GM19452 (cell line): Measurements from ENCODE around the gene YOD1.

Source experiments
- ATAC-seq: cut with Tn5 transposase; IDR thresholded peaks from one replicate; pipeline ENCODE4 v1.9.1; 2021; ENCODE audit not compliant: unreplicated experiment

YOD1 gene

DNA sequence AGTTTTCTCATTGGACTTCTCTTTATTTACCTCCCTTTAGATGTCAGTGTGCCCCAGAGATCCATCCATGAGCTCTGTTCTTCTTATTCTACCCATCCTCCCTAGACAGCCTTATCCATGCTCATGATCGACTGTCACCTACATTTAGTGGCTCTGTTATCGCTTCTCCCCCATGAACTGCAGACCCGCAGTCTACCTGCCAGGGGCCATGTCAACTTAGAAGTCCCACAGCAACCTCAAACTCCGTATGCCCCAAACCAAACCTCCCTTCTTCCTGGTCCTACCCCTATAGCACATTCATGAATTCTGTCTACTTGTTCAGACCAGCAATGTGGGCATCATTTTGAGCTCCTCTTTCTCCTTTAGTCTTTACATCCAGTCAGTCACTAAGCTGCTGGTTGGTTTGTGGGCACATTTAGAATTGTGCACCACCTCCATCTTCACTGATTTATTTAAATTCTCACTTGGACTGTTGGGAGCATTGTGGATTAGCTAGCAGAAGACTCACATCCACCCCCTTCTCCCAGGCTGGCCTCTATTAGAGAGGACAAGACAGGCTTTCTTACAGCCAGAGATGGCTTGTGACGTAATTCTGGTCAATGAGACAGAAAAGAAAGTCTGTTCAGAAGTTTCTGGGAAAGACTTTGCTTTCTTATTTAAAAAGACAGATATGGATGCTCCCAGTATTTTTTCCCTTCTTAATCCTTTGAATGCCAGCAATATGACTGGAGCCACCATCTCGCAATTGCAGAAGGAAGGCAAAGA, 37.5 kb downstream of the YOD1 start:
- ATAC-seq: no peak

GRCh38 chr1:207010726-207011125, 40.3 kb downstream of the YOD1 start:
- ATAC-seq: no peak

DNA sequence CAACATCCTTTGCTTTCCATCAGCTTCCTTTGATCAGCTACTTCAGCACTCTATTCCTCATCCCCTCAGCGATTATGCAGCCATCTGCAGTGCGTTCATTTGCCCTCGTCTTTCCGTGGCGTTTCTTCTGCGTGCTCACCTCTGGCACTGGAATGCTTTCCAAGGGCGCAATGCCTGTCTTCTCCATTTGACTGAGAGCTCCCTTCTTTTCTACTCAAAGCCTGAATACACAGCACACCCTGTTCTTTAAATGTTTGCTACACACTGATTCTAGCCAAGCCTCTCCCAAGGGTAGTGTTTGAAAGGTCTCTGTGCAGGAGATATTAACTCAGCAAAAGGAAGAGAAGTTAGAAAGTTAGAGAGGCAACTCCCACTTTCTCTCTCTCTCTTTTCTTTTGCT, 41.1 kb downstream of the YOD1 start:
- ATAC-seq: no peak

DNA sequence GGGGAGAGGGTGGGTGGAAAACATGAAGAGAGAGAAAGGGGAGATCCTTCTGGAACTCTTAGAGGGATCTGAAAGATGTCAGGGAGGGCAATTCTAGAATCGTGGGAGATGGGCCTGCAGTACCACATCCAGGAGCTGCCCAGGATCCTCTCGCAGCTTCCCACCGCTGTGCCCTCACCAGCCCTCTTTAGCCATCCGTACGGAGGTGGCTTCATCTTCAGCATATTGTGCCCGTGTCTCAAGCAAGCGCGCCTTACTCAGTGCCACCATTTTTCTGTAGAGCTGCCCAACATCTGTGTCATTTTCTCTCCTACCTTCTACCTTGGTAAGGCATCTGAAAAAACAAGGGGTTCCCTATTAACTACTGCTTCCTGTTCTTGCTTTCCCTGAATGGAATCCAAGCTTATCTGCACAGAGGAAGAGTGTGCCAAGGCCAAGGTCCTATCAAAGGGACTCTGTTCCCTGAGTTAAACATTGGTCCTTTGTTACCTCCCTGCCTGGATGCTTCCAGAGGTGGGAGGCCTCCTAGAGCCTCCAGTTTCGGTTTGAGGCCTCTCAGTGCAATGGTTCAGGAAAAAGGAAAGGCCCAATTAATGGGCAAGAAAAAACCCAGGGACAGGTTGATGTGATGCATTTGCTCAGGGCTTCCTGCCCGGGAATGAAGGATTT, 41.7 kb downstream of the YOD1 start:
- no peak for ATAC-seq

DNA sequence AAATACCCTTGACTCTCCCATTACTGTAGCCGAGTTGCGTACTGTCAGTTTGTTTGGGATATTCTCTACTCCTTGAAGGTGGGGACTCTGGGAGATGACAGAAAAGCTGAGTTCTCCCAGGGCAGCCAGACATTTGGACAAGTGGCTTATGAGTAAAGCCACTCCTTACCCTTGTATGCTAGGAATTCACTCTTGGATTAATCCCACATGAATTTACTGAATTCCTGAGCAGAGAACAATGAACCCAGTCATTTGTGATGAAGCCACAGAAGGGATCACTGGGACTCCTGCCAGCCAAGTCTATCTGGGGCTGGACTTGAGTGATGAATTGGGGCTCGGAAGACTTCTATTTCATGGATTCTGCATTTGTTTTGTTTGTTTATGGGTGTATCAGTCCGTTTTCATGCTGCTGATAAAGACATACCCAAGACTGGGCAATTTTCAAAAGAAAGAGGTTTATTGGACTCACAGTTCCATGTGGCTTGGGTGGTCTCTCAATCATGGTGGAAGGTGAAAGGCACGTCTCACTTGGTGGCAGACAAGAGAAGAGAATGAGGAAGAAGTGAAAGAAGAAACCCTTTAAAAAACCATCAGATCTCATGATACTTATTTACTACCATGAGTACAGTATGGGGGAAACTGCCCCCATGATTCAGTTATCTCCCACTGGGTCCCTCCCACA, 43.5 kb downstream of the YOD1 start:
- no peak for ATAC-seq

DNA sequence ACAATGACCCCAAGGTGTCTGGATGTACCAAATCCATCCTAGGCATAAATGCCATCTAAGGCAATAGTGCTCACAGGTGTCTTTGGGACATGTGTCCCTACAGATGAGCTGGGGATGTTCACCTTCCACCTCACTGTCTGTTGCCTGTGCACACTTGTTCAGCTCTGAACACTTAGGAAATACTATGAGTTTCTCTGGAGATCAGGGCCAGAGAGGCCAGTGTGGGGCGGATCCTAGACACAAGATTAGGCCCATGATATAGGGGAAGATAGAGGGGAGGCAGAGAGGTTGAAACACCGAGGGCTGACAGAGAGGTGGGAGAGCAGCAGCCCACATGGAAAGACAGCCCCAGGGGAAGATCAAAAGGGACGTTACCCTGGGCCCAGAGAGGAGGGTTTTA, 44.1 kb downstream of the YOD1 start:
- ATAC-seq: no peak

GRCh38 chr1:207006083-207006482, 44.9 kb downstream of the YOD1 start:
- no peak for ATAC-seq

- ATAC-seq: no peak
Observed at GRCh38 chr1:207004931-207005830, 45.8 kb downstream of the YOD1 start.

GRCh38 chr1:207003210-207003609, 47.8 kb downstream of the YOD1 start:
- no peak for ATAC-seq

GRCh38 chr1:207002724-207003146, 48.3 kb downstream of the YOD1 start:
- ATAC-seq: no peak

GRCh38 chr1:207001492-207002245, 49.3 kb downstream of the YOD1 start:
- ATAC-seq: no peak

DNA sequence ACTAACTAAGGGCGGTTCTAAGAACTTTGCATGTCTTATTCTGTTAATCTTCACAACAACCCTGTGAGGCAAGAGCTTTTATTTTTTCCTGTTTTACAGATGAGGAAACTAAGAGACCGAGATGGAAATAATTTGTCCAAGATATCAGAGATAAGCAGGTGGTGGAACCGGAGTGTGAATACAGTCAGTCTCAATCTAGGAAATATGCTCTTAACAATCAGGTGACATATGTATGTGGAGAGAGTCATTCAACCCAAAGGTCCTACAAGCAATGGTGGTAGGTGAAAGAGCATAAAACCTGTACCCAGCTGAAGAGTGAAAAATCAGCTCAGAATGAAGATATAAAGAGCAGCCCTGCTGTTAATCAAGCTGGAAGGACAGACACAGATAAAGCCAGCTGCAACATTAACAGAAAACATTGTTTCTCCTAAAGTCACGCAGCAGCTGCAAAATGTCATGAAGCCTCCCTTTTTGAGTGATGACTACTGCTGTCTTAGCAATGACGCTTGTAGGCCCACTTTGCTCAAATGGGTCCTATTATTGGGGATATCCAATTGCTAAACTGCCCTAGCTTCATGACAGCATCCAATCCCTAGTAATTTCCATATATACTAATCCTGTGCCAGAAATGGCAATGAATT, 50.2 kb downstream of the YOD1 start:
- ATAC-seq: no peak

DNA sequence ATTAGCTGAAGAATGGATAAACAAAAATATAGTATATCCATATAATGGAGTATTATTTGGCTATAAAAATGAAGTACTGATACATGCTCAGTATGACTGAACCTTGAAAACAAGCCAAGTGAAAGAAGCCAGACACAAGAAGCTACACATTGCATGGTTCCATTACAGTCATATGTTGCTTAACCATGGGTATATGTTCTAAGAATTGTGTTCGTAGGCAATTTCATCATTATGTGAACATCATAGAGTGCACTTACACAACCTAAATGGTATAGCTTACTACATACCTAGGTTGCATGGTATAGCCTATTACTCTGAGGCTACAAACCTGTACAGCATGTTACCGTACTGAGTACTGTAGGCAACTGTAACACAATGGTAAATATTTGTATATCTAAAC, 52.2 kb downstream of the YOD1 start:
- no peak for ATAC-seq
